ENCODE measurements around the gene TGFBRAP1. TPM values are rescaled to one million over a fixed set of nuclear protein-coding genes. Genes with fewer than 3 reads are reported as not detected.

TGFBRAP1 gene
- total RNA-seq, 1 experiment from 2014 or later, result 26.5 TPM

- DNase-seq, result no peak
- Histone ChIP-seq H3K9ac (ENCODE audit: low read length) (no peak overlapping the region), H3K4me2 (ENCODE audit: low read length) (no peak overlapping the region), H3K9me3 (ENCODE audit: low read length) (no peaks in the 10 kb centered on the region), H3K4me3 (ENCODE audit: low read length) (no peak overlapping the region), H3K36me3 (ENCODE audit: low read depth, low read length) (no peaks in the 10 kb centered on the region), H3K79me2 (ENCODE audit: low read length) (no peaks in the 10 kb centered on the region), H3K27ac (ENCODE audit: low read length) (no peak overlapping the region), H3K27me3 (ENCODE audit: low read length) (no peaks in the 10 kb centered on the region), H4K20me1 (ENCODE audit: low read length) (no peaks in the 10 kb centered on the region), H3K9me2 (replicated peaks; ENCODE audit: low read length) (no peaks in the 10 kb centered on the region), H2AFZ (ENCODE audit: low read length) (no peak overlapping the region), H3F3A (ENCODE audit: low read length, unreplicated experiment) (no peaks in the 10 kb centered on the region), H3K4me1 (ENCODE audit: insufficient read depth, low read length) (no peaks in the 10 kb centered on the region)
- intact Hi-C loops (cut with micrococcal nuclease), result no loop called here
- ChIA-PET CTCF (no interaction called here), POLR2A (ENCODE audit: unreplicated experiment) (no interaction called here)
- ATAC-seq, result no peak
- no peak for TF ChIP-seq EZH2phosphoT487 (IDR thresholded peaks at IDR 0.05; ENCODE audit: borderline replicate concordance, low read length)
- TF ChIP-seq CTCF (conservative IDR thresholded peaks at IDR 0.05; ENCODE audit: low read depth, low read length), result no peak
- TF ChIP-seq EZH2 (IDR thresholded peaks at IDR 0.05; ENCODE audit: low read length, unreplicated experiment), result no peak
- no TSS peak for BruUV-seq (replicated peaks)
Measured at GRCh38 chr2:105244451-105244850, 85.1 kb downstream of the TGFBRAP1 start.

- Histone ChIP-seq H3K4me2 (ENCODE audit: low read length) (no peak overlapping the region), H3K4me1 (ENCODE audit: insufficient read depth, low read length) (no peaks in the 10 kb centered on the region), H3K4me3 (ENCODE audit: low read length) (no peak overlapping the region), H3F3A (ENCODE audit: low read length, unreplicated experiment) (no peaks in the 10 kb centered on the region), H3K9me2 (replicated peaks; ENCODE audit: low read length) (no peaks in the 10 kb centered on the region), H3K27me3 (ENCODE audit: low read length) (no peaks in the 10 kb centered on the region), H3K79me2 (ENCODE audit: low read length) (no peaks in the 10 kb centered on the region), H3K36me3 (ENCODE audit: low read depth, low read length) (no peaks in the 10 kb centered on the region), H3K9ac (ENCODE audit: low read length) (no peak overlapping the region), H3K9me3 (ENCODE audit: low read length) (no peaks in the 10 kb centered on the region), H3K27ac (ENCODE audit: low read length) (no peak overlapping the region), H4K20me1 (ENCODE audit: low read length) (no peaks in the 10 kb centered on the region), H2AFZ (ENCODE audit: low read length) (no peak overlapping the region)
- BruUV-seq (replicated peaks), result no TSS peak
- ChIA-PET CTCF (no interaction called here), POLR2A (ENCODE audit: unreplicated experiment) (no interaction called here)
- DNase-seq, result no peak
- intact Hi-C loops (cut with micrococcal nuclease), result no loop called here
- no peak for TF ChIP-seq EZH2phosphoT487 (IDR thresholded peaks at IDR 0.05; ENCODE audit: borderline replicate concordance, low read length)
- peak; percentile 40; the same call in 1 of the 2 replicates for TF ChIP-seq CTCF (conservative IDR thresholded peaks at IDR 0.05; ENCODE audit: low read depth, low read length)
- ATAC-seq, result no peak
Measured at GRCh38 chr2:105243961-105244360, 85.6 kb downstream of the TGFBRAP1 start.

- CTCF ChIA-PET, result no interaction called here
- POLR2A ChIA-PET (ENCODE audit: unreplicated experiment), result no interaction called here
- TF ChIP-seq EZH2phosphoT487 (IDR thresholded peaks at IDR 0.05; ENCODE audit: borderline replicate concordance, low read length) (no peak), CTCF (conservative IDR thresholded peaks at IDR 0.05; ENCODE audit: low read depth, low read length) (no peak), EZH2 (IDR thresholded peaks at IDR 0.05; ENCODE audit: low read length, unreplicated experiment) (no peak)
- no peak overlapping the region for H3K4me2 ChIP-seq (ENCODE audit: low read length)
- no peaks in the 10 kb centered on the region for H3K27me3 ChIP-seq (ENCODE audit: low read length)
- intact Hi-C loops (cut with micrococcal nuclease), result no loop called here
- H3K4me3 ChIP-seq (ENCODE audit: low read length), result no peak overlapping the region
- no peaks in the 10 kb centered on the region for H3K79me2 ChIP-seq (ENCODE audit: low read length)
- ATAC-seq, result no peak
- no TSS peak for BruUV-seq (replicated peaks)
- no peaks in the 10 kb centered on the region for H3K9me3 ChIP-seq (ENCODE audit: low read length)
- no peaks in the 10 kb centered on the region for H4K20me1 ChIP-seq (ENCODE audit: low read length)
- no peaks in the 10 kb centered on the region for H3K4me1 ChIP-seq (ENCODE audit: insufficient read depth, low read length)
- DNase-seq, result no peak
- H3K9me2 ChIP-seq (replicated peaks; ENCODE audit: low read length), result no peaks in the 10 kb centered on the region
- no peaks in the 10 kb centered on the region for H3F3A ChIP-seq (ENCODE audit: low read length, unreplicated experiment)
- H2AFZ ChIP-seq (ENCODE audit: low read length), result no peak overlapping the region
- no peak overlapping the region for H3K9ac ChIP-seq (ENCODE audit: low read length)
- H3K36me3 ChIP-seq (ENCODE audit: low read depth, low read length), result no peaks in the 10 kb centered on the region
- no peak overlapping the region for H3K27ac ChIP-seq (ENCODE audit: low read length)
Measured at GRCh38 chr2:105242286-105242993, 87.1 kb downstream of the TGFBRAP1 start.

Measured in PC-3 (cell line).